ENCODE data around the gene FBXW2. TPM values are rescaled to one million over a fixed set of nuclear protein-coding genes. Genes with fewer than 3 reads are reported as not detected.

The FBXW2 gene
- total and polyA plus RNA-seq, 10 of the 15 experiments (the other 5 are each of a cell fraction or from before 2014, with no cell fraction given): 2.9 to 56.9 (median 39.1) TPM

- RAD21 ChIA-PET (ENCODE audit: unreplicated experiment): no interaction called here
- TF ChIP-seq SMAD5 (IDR thresholded peaks at IDR 0.05; ENCODE audit: low read depth) (no peak), CTCF (IDR thresholded peaks at IDR 0.05 in 2 of 3, conservative IDR thresholded peaks at IDR 0.05 in 1 of 3; ENCODE audit: control insufficient read depth in 2 of 3, extremely low read depth in 1 of 3, insufficient read depth in 1 of 3, low read depth in 3 of 3, low read length in 3 of 3) (no peak), ZNF687 (IDR thresholded peaks at IDR 0.05) (no peak), SP1 (IDR thresholded peaks at IDR 0.05; ENCODE audit: low read depth, low read length) (no peak), STAT1 (conservative IDR thresholded peaks at IDR 0.05) (no peak), SREBF2 (IDR thresholded peaks at IDR 0.05; ENCODE audit: low read length) (no peak), KLF5 (IDR thresholded peaks at IDR 0.05; ENCODE audit: partially characterized antibody) (no peak), CBFB (IDR thresholded peaks at IDR 0.05; ENCODE audit: low read depth) (no peak), SREBF1 (IDR thresholded peaks at IDR 0.05; ENCODE audit: low read length) (no peak), KDM1A (IDR thresholded peaks at IDR 0.05; ENCODE audit: borderline replicate concordance) (no peak), E2F4 (IDR thresholded peaks at IDR 0.05; ENCODE audit: low read depth, low read length) (no peak), PKNOX1 (IDR thresholded peaks at IDR 0.05) (no peak), PAX5 (IDR thresholded peaks at IDR 0.05; ENCODE audit: borderline replicate concordance, low read depth, low read length) (no peak)
- intact Hi-C loops (cut with micrococcal nuclease; ENCODE audit: unreplicated experiment): no loop called here
- no peaks in the 10 kb centered on the region for H3K27me3 ChIP-seq (replicated peaks in 1 of 2; ENCODE audit: control insufficient read depth in 2 of 2, insufficient read depth in 2 of 2, low read length in 1 of 2)
- H4K20me1 ChIP-seq (ENCODE audit: control insufficient read depth, insufficient read depth): no peaks in the 10 kb centered on the region
- H3K79me2 ChIP-seq (ENCODE audit: control insufficient read depth, insufficient read depth, low read length): no peaks in the 10 kb centered on the region
- H3K4me3 ChIP-seq: no peak overlapping the region
- SMC1A ChIA-PET (ENCODE audit: uncharacterized antibody, unreplicated experiment): no interaction called here
- H3K4me2 ChIP-seq (ENCODE audit: control insufficient read depth, insufficient read depth): no peak overlapping the region
- DNase-seq (ENCODE audit: low read depth, low spot score) (no peak), FAIRE-seq (no peak), ATAC-seq (no peak)
- WGBS (ENCODE audit: insufficient coverage, insufficient replicate concordance, low lambda C conversion rate, missing lambda C conversion rate): 77% methylated on average over 5 of the region's 5 CpGs
- CTCF ChIA-PET: no interaction called here
- H3K9me3 ChIP-seq (replicated peaks; ENCODE audit: control insufficient read depth, insufficient read depth, low read length): no peaks in the 10 kb centered on the region
- no peak overlapping the region for H2AFZ ChIP-seq (ENCODE audit: control insufficient read depth, low read depth, low read length)
- no TSS peak for BruUV-seq (replicated peaks)
- H3K4me1 ChIP-seq (ENCODE audit: control insufficient read depth, insufficient read depth, low read length): peaks cover 17% of the 10 kb centered on the region
- no peaks in the 10 kb centered on the region for H3K36me3 ChIP-seq (ENCODE audit: control insufficient read depth in 2 of 2, insufficient read depth in 2 of 2, low read length in 1 of 2)
- H3K9ac ChIP-seq (ENCODE audit: control insufficient read depth, insufficient read depth, low read length): no peak overlapping the region
- POLR2A ChIA-PET: no interaction called here
- in situ Hi-C loops (cut with MboI): no loop called here
- H3K27ac ChIP-seq (ENCODE audit: control insufficient read depth, insufficient read depth): no peak overlapping the region
These were observed 60.0 kb downstream of the FBXW2 start for GRCh38 chr9:120733190-120733589.

Measured in GM12878 (cell line).